Measurements from ENCODE around the gene DHCR7. TPM values are rescaled to one million over a fixed set of nuclear protein-coding genes. Genes with fewer than 3 reads are reported as not detected.

DHCR7 gene
- total RNA-seq, 1 experiment from 2014 or later: 371 TPM

- Mint-ChIP-seq H3K9me3 (ENCODE audit: unreplicated experiment) (peaks cover 31% of the 10 kb centered on the region), H3K36me3 (ENCODE audit: insufficient read depth, unreplicated experiment) (peaks cover 10% of the 10 kb centered on the region), H3K4me3 (ENCODE audit: unreplicated experiment) (no peak overlapping the region), H3K27me3 (ENCODE audit: insufficient read depth, unreplicated experiment) (peaks cover 28% of the 10 kb centered on the region), H3K27ac (ENCODE audit: unreplicated experiment) (no peak overlapping the region), H3K4me1 (ENCODE audit: low read depth, unreplicated experiment) (peaks cover 11% of the 10 kb centered on the region)
- Histone ChIP-seq H3K4me3 (ENCODE audit: low read depth, low read length) (no peak overlapping the region), H3K36me3 (ENCODE audit: control insufficient read depth, insufficient read depth, low read length) (no peaks in the 10 kb centered on the region), H3K27me3 (replicated peaks; ENCODE audit: control insufficient read depth, insufficient read depth, low read length) (peaks cover 2% of the 10 kb centered on the region; the same call in 1 of the 2 replicates), H3K9me3 (peaks cover 7% of the 10 kb centered on the region), H3K4me1 (peaks cover 5% of the 10 kb centered on the region; the same call in 1 of the 2 replicates)
- TF ChIP-seq CTCF (IDR thresholded peaks at IDR 0.05; ENCODE audit: insufficient read depth in 1 of 2, low read depth in 1 of 2, low read length in 1 of 2, severe bottlenecking in 1 of 2, unreplicated experiment in 1 of 2): no peak
- intact Hi-C loops (cut with micrococcal nuclease; ENCODE audit: unreplicated experiment): no loop called here
- POLR2A ChIA-PET: no interaction called here
- no TSS peak for BruUV-seq (replicated peaks)
- DNase-seq: no peak
- CTCF ChIA-PET: no interaction called here
These were observed 63.1 kb downstream of the DHCR7 start for GRCh38 chr11:71385091-71385490.

- no TSS peak for BruUV-seq (replicated peaks)
- peaks cover 2% of the 10 kb centered on the region; the same call in 1 of the 2 replicates for H3K27me3 ChIP-seq (replicated peaks; ENCODE audit: control insufficient read depth, insufficient read depth, low read length)
- DNase-seq: peak in 1 of 2 experiments; percentile 33
These were observed 63.6 kb downstream of the DHCR7 start for GRCh38 chr11:71384561-71384960.

More at GRCh38 chr11:71384561-71384960, 63.6 kb downstream of the DHCR7 start:
- no peak overlapping the region for H3K4me3 ChIP-seq (ENCODE audit: low read depth, low read length)
- Mint-ChIP-seq H3K4me3 (ENCODE audit: unreplicated experiment) (no peak overlapping the region), H3K27ac (ENCODE audit: unreplicated experiment) (no peak overlapping the region), H3K9me3 (ENCODE audit: unreplicated experiment) (peaks cover 31% of the 10 kb centered on the region), H3K4me1 (ENCODE audit: low read depth, unreplicated experiment) (peaks cover 11% of the 10 kb centered on the region), H3K36me3 (ENCODE audit: insufficient read depth, unreplicated experiment) (peaks cover 10% of the 10 kb centered on the region), H3K27me3 (ENCODE audit: insufficient read depth, unreplicated experiment) (peaks cover 27% of the 10 kb centered on the region)
- H3K4me1 ChIP-seq: peaks cover 5% of the 10 kb centered on the region; the same call in 1 of the 2 replicates
- ChIA-PET POLR2A (no interaction called here), CTCF (no interaction called here)
- H3K9me3 ChIP-seq: peaks cover 7% of the 10 kb centered on the region
- H3K36me3 ChIP-seq (ENCODE audit: control insufficient read depth, insufficient read depth, low read length): no peaks in the 10 kb centered on the region
- intact Hi-C loops (cut with micrococcal nuclease; ENCODE audit: unreplicated experiment): no loop called here
- no peak for TF ChIP-seq CTCF (IDR thresholded peaks at IDR 0.05; ENCODE audit: insufficient read depth in 1 of 2, low read depth in 1 of 2, low read length in 1 of 2, severe bottlenecking in 1 of 2, unreplicated experiment in 1 of 2)

Small RNA genes lying within 50 kb of the gene (microRNA-seq; reads per million reads assigned to microRNA genes)
- gene MIR6754: not detected

Other genes starting within 250 kb of the DHCR7 start
- gene SHANK2, start 195.8 kb downstream of the DHCR7 start, total RNA-seq (2022): 175 and 177 TPM in 2 replicates
- 91.3 and 101 TPM in 2 replicates for gene NADSYN1, start 4.8 kb upstream of the DHCR7 start, total RNA-seq (2022)
- not detected in 2 replicates for gene KRTAP5-7, start 78.9 kb upstream of the DHCR7 start, total RNA-seq (2022)
- gene KRTAP5-8, start 89.6 kb upstream of the DHCR7 start, total RNA-seq (2022): not detected in 2 replicates
- gene KRTAP5-9, start 100.0 kb upstream of the DHCR7 start, total RNA-seq (2022): not detected in 2 replicates
- gene KRTAP5-10, start 117.2 kb upstream of the DHCR7 start, total RNA-seq (2022): not detected in 2 replicates
- gene KRTAP5-11, start 134.5 kb upstream of the DHCR7 start, total RNA-seq (2022): not detected in 2 replicates